VCaP (cell line): Measurements from ENCODE around the gene ABCA4.

Source experiments
- H3K27ac ChIP-seq: fragments of 450-650 bp; 2 replicates; pipeline ENCODE4 v1.5.1; 2017
- CTCF ChIP-seq: fragments of 450-650 bp; conservative IDR thresholded peaks from 2 replicates; pipeline ENCODE4 v1.5.1; 2017; ENCODE audit warnings: mild to moderate bottlenecking, moderate library complexity

ABCA4 gene

GRCh38 chr1:94017155-94017829 lies 103.7 kb downstream of the ABCA4 start:
- no peak overlapping the region for H3K27ac ChIP-seq
- no peak for TF ChIP-seq CTCF

GRCh38 chr1:94015489-94015817 lies 105.5 kb downstream of the ABCA4 start:
- TF ChIP-seq CTCF: no peak
- H3K27ac ChIP-seq: no peak overlapping the region

GRCh38 chr1:94014635-94015488 lies 106.1 kb downstream of the ABCA4 start:
- H3K27ac ChIP-seq: no peak overlapping the region
- TF ChIP-seq CTCF: no peak

DNA sequence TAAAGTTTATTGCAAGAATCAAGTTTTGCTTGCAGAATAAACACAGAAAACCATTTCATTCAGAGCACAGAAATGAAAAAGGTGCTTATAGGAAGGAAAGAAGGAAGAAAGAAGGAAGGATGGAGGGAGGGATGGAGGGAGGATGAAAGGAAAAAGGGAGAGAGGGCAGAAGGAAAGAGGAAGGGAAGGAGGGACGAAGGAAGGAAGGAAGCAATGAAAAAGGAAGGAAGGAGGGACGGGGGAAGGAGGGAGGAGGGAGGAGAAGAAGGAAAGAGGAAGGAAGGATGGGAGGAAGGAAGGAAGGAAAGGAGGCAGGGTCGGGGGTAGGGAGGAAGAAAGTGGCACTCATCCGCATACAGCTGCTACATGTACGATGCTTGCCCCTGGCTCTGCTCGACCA lies 106.9 kb downstream of the ABCA4 start:
- no peak overlapping the region for H3K27ac ChIP-seq
- no peak for TF ChIP-seq CTCF

GRCh38 chr1:94013367-94013878 lies 107.5 kb downstream of the ABCA4 start:
- no peak for TF ChIP-seq CTCF

DNA sequence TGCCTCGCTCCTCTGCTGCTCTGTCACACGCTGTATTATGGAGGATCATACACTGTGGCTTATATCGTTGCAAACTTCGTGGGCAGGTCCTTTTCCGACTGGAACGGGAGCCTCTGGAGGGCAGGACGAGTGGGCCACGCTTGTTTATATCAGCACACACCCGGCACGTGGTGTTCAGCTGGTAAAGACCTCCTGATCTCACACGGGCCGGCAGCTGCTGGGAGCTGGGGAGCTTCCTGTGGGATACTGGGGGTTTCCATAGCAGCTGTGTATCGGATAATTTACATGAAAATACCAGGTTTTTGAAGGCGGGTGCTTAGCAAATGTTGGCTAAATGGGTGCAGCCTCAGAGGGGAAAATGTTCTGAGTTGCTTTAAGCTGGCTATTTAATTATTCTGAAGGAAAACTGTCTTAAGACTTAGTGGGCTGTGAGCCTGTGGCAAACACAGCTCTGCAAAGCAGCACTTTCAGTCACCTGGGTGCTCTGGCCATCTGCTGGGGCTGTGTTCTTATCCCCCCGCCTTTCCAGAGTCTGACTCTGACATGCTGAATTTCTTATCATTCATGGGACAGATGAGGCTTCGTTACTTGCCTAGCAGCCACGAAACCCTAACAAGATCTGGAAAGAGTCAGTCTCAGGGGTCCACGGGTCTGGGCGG lies 108.1 kb downstream of the ABCA4 start:
- no peak for TF ChIP-seq CTCF
- H3K27ac ChIP-seq: no peak overlapping the region

More at GRCh38 chr1:94013367-94013878, 107.5 kb downstream of the ABCA4 start:
- no peak overlapping the region for H3K27ac ChIP-seq
